ENCODE data around the gene JAG1. TPM values are rescaled to one million over a fixed set of nuclear protein-coding genes. Genes with fewer than 3 reads are reported as not detected.

Gene JAG1
- polyA plus RNA-seq, 1 donor: 29.2 TPM

DNA sequence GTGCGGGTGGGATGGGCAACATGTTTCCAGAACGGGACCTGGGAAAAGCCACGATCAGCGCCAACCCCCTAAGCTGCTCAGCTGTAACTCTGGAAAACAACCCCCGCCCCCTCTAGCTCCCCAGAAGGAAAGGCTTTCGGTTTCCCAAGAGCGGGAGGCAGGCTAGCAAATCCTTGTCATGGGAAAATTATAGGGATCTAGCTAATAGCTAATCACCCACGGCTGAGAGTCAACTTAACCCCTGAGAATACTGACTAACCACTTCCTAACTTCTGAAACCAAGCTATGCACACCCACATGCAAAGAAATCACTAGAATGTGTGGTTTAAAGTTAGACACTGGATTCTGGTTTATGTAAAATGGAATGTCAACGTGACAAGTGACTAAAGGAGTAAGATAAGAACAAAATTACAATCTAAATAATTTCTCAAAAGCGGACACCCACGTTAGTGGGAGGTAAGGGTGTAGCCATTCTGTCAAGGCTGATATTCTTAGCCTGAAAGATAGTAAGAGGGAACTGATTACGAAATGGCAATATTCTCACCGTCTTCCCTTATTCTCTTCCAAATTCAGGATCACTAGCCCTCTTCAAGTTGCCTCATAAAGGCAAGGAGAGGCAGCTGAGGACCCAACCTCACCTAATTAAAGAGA, 20.1 kb downstream of the JAG1 start:
- DNase-seq (ENCODE audit: low read depth): no peak

- DNase-seq (ENCODE audit: low read depth): no peak
Observed at GRCh38 chr20:10652660-10653261, 21.0 kb downstream of the JAG1 start.

DNA sequence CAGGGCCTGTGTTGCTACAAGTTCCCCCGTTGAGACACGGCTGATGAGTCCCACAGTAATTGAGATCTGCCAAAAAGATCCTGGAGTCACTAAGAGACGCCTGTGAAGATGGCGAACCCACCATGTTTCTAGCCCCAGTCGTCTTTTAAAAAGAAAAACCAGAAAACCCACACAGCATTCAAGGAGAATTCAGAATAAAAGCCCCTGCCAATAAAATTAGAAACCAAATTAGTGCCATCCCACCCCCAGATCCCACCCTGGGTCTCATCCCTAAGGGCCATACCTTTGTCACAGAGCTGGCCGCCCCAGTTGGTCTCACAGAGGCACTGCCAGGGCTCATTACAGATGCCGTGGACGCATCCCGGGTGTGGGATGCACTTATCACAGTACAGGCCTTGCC, 21.6 kb downstream of the JAG1 start:
- no peak for DNase-seq (ENCODE audit: low read depth)

- DNase-seq (ENCODE audit: low read depth): no peak
Observed at GRCh38 chr20:10651227-10651990, 22.4 kb downstream of the JAG1 start.

DNA sequence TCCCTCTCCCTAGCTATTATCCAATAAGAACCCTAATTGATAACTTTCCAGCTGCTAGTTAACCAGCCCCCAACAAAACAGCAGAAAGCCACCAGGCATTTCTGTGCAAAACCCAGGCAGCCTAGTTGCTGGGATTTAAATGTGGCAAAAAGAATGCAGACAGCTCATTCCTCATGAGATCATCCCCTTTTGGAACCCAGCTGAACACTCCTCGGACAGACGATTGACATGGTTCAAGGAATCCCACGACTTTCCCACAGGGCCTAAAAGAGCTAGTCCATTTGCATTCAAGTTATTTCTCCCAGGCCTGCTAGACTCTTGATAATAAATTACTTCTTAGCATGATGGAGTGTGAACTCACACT, 24.0 kb downstream of the JAG1 start:
- no peak for DNase-seq (ENCODE audit: low read depth)

DNA sequence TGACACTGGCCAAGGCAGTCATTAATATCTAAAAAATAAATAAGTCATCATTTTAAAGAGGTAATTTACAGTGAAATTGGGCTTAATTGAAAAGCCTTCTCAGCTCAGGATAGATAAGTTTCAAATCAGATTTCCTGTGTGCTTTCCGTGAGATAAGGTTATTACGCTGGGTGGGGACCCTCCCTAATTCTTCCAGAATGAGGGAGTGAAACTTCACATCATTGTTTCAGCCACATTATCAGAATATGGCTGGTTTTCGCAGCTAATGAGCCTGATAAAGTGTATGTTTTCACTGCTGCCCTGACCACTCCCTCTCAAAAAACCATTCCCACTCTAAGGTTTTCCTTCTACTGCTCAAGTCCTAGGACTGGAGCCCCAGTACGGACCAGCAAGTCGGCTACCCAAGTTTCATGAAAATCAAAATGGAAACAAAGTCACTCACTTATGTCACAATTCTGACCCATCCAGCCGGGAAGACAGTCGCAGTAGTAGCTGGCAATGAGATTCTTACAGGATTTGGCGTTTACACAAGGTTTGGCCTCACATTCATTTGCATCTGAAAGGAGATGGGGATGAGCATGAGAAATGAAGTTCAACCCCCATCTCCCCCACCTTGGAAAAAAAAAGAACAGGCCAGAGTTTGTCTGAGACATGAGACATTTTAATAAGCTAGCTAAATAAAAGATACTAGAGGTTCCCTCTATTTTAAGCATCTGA, 24.6 kb downstream of the JAG1 start:
- DNase-seq (ENCODE audit: low read depth): no peak

GRCh38 chr20:10648651-10649050, 25.1 kb downstream of the JAG1 start:
- no peak for DNase-seq (ENCODE audit: low read depth)

DNA sequence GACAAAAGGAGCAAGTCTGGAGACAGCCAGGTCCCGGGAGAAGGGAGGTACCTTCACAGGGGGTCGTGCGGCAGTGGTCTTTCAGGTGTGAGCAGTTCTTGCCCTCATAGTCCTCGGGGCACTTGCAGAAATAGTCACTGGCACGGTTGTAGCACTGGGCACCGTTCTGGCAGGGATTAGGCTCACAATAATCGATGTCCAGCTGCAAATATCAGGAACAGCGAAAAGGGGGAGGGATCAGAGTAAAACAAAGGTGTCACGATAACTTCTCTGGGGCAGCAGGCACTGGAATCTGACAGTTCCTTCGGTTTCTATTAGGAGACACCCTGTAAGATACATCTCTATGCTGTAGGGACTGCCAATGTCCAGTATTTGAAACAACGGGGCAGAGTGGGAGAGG, 25.9 kb downstream of the JAG1 start:
- no peak for DNase-seq (ENCODE audit: low read depth)

- no peak for DNase-seq (ENCODE audit: low read depth)
Observed at GRCh38 chr20:10647471-10647870, 26.3 kb downstream of the JAG1 start.

DNA sequence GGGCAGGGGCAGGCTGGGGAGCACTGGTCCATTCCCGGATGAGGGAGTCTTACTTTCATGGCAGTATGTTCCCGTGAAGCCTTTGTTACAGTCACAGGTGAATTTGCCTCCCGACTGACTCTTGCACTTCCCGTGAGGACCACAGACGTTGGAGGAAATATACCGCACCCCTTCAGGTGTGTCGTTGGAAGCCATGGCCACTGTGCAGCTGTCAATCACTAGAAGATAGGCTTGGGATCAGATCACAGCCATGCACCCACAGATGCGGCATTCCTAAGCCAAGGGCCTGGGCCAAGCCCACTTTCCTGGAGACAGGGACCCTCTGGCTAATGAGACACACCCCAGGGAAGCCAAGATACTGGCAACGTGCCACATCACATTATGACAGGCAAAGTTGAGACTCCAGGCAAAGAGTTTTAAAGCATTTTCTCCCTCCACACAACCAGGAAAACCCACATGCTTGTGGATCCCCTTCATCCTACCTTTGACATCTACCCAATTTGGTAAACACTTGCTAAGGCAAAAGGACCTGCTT, 26.8 kb downstream of the JAG1 start:
- DNase-seq (ENCODE audit: low read depth): no peak

GRCh38 chr20:10646006-10646405, 27.8 kb downstream of the JAG1 start:
- no peak for DNase-seq (ENCODE audit: low read depth)

- DNase-seq (ENCODE audit: low read depth): no peak
Observed at GRCh38 chr20:10645205-10645570, 28.6 kb downstream of the JAG1 start.

DNA sequence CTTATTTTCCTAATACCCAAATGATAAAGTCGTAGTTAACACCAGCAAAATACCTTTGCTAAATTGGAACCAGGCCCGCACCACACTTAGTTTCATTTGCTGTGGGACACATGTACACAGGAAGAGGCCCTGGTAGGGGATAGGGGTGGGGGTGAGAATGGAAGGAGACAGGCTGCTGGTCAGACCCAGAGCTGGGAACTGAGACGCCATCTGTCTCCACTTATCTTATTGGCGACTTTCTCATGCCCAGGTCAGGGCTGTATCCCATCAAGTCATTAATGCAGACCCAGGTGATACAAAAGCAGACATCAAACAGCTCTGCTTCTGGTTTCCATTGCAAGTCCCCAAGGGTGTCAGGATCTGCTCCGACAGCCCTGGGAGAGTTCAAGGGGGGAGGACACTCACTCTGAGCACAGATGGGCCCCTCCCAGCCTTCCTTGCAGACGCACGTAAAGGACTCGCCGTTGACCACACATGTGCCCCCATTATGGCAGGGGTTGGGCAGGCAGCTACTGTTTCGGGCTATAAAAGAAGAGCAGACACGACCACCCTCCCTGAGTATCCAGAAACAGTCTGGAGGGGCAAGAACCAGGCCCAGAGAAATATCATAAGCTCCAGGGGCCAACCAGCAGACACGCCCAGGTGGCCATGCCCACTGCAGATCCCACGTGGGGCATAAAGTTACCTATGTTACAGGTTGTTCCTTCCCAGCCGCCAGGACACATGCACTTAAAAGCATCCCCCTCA, 29.2 kb downstream of the JAG1 start:
- no peak for DNase-seq (ENCODE audit: low read depth)

DNA sequence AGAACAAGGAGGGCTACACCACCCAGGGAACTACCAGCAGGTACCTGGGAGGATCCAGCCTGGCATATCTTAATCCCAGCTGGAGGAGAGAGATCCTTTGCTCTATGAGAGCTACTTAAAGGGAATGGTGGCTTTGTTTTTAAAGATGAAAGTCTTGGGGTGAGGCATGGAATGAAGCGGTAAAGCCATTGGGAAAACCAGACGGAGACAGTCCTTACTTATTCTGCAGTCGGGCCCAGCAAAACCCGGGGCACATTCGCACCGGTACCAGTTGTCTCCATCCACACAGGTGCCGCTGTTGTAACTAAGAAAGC, 30.3 kb downstream of the JAG1 start:
- DNase-seq (ENCODE audit: low read depth): no peak

DNA sequence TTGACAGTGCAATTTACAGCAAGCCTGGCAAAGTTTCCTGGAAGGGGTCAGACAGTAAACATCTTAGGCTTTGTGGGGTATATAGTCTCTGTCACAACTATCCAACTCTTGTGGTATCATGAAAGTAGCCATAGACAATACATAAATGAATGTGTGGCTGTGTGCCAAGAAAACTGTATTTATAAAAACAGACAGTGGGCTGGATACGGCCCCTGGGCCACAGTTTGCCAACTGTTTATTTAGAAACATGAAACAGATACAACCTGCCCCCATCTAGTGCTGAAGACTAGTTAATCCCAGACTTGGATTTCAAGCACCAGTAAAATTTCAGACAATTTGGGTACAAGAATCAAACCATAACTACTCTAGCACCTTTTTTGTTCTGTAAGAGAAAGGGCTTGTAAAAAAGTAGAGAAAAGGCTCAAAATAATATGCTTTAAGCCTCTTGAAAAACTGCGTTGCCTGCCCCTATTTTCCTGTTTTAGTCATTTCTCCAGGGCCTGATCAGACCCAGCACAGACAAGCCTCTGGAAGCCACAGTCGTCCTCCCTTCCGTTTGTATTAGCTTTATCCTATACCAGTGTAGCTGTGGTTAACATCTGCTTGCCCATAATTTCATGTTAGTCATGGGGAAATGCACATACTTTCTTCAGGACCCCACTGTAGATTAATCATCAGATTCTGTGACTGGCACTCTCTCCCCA, 30.8 kb downstream of the JAG1 start:
- no peak for DNase-seq (ENCODE audit: low read depth)

DNA sequence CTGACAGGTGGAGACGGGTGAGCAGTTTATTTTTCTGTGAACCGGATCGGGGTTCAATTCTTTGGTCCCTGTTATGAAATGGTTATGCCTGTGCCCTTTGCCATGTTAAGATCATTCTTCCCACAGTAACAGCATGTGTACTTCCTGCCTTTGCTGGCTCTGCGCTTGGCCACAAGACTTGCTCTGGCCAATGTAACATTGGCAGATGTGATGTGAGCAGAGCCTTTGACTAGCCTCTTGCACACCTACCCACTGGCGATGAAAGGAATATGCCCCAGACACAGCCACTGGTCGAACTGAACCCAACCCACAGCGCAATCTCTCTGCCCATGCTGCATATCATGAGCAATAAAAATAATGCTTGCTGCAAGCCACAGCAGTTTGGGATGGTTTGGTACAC, 31.9 kb downstream of the JAG1 start:
- DNase-seq (ENCODE audit: low read depth): no peak

GRCh38 chr20:10641467-10641866, 32.3 kb downstream of the JAG1 start:
- DNase-seq (ENCODE audit: low read depth): no peak

GRCh38 chr20:10640897-10641296, 32.9 kb downstream of the JAG1 start:
- no peak for DNase-seq (ENCODE audit: low read depth)

DNA sequence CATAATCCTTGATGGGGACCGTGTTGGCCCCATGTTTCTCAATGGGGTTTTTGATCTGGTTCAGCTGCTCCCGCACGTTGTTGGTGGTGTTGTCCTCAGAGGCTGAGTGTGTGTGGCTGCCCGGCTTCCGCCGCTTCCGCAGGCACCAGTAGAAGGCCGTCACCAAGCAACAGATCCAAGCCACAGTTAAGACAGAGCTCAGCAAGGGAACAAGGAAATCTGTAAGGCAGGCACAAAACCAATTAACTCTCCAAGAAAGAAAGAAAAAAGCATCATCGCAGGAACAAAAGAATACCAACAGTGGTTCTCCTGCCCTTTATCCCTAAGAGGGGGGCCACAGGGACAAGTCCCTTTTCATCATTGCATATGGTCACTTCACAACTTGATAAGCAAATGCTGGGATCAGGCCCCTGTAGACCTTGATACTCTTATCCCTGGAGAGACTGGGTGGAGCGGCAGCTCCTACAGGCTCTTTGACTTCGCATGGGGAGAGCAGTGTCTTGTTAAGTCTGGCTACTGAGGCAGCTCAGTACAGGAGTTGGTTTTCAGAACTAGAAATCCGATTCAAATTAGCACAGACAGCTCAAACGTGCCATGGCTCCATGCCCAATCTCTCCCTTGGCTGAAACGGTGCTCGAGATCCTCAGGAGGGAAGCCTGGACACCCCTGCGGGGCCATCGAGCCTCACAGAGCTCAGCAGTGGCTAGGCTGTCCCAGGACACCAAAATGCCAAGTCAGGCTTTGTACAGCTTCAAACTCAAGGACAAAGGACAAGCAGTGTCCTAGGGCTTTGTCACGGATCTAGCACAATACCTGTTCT, 33.9 kb downstream of the JAG1 start:
- no peak for DNase-seq (ENCODE audit: low read depth)

- DNase-seq (ENCODE audit: low read depth): no peak
Observed at GRCh38 chr20:10639077-10639736, 34.6 kb downstream of the JAG1 start.

Measured in forelimb muscle (tissue), 1 donor.